ENCODE results near the gene KSR1.
"Not testable (repeated sequence)": the region's sequence is repeated elsewhere in the genome, so short reads cannot be mapped to it uniquely, and the experiment has no call there.

KSR1 gene

GRCh38 chr17:27427166-27427862 lies 28.9 kb upstream of the KSR1 start:
- not testable (repeated sequence) for DNase-seq

DNA sequence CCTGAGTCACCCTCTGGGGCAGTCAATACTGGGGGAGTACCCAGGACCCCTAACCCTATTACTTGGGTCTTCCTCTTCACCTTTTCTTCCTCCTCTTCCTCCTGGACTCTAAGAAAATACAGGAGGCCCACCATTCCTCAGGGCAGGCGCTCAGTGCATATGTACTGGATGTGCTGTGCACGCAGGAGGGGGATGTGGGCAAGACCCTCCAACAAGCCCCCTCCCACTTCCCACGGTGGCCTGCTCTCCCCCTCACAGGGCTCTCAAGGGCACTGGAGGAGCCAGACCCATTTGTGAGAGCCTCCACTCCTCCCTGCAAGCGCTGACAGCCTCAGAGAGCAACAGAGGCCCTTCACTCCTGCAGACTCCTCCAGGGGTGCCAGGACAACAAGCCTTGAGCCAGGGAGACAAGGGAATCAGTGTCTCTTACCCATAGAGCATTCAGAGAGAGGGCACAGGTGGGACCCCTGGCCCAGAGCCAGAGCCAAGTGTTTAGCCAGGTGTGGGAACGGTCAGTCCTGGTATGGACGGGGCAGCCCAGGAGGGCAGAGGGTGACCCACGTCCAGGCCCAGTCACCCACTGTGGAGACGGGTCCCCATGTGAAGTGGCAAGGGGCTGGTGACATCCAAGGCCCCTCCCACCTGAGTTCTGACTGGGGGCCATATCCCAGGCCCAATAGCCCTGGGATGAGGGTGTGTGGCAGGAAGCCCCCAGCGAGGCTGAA lies 27.3 kb upstream of the KSR1 start:
- DNase-seq, result no peak

- DNase-seq, result no peak
These were observed 26.4 kb upstream of the KSR1 start for GRCh38 chr17:27429666-27430382.

DNA sequence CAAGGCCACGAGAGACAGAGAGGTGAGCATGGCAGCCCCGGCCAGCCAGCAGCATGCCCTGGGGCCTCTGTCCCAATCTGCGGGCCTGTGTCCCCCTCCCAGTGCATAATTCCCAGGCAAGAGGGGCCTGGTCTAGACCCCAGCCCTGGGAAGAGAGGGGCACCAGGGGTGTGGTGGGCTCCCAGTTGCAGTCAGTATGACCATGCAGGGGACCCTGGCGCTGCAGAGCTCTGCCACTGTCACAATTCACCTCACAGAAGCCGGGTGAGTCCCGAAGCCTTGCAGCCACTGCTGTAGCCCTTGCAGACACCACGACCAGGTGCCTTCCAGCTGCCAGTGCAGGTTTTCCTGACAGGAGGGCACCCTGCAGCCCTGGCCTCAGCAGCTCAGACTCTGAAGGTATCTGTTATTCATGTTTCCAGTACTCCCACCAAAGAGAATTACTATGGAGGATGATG lies 25.8 kb upstream of the KSR1 start:
- no peak for DNase-seq

GRCh38 chr17:27430882-27431491 lies 25.3 kb upstream of the KSR1 start:
- DNase-seq, result peak; percentile 25

DNA sequence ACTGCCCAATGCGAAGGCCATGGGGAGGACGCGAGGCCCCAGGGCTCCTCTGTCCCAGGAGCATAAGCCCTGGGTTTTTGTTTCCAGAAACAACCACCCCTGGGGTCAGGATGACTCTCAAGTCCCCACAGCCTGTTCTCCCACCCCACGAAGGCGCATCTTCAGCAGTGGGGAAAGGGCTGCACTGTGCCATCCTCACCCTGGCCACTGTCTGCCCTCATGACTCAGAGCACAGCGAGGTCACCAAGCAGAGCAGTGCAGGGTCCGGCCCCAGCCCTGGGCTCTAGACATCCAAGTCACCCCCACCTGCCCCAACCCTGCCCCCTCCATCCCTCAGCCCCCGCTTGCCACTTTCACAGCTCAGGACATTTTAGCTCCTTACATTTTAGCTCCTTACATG lies 22.7 kb upstream of the KSR1 start:
- DNase-seq, result no peak

GRCh38 chr17:27435431-27436070 lies 20.7 kb upstream of the KSR1 start:
- peak; percentile 53 for DNase-seq

DNA sequence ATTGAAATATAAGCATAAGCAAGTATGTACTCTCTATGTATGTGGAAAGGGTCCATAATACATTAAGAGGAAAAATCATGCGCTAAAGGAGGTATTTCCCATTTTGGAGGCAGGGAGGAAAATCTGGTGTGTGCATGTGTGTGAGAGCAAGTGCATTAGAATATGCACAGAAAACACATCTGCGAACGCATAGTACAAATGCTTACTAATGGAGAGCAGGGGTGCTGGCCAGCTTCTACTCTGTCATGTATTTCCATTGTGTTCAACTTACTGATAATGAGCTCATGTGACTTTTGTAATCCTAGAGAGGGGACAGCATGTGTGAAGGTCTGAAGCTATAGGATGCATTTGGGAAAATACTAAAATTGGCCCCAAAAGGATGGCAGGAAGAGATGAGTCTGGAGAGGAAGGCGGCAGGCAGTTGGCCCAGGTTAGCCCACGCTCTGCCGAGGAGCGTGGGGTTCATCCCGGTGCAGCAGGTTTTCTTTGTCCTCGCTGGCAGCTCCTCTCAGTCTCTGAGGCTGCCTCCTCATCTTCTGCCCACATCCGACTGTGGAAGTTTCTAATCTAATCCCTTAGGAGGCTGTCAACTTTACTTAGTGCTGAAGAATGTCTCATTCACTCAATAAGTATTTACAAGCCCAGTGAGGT lies 17.8 kb upstream of the KSR1 start:
- DNase-seq, result peak; percentile 11

DNA sequence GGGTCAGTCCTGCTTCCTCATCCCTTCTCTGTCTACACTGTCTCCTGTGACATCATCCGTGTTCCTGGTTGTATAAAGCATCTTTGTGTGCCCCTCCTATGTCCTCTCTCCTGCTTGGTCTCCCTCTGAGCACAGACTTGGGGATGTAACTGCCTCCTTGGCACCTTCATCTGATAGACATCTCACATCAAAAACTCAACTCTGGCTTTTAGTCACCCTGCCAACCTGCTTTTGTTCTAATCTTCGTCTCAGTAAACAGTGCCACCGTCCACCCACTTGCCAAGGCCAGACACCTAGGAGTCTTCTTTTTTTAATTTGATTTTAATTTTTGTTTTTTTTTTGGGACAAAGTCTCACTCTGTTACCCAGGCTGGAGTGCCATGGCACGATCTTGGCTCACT lies 16.9 kb upstream of the KSR1 start:
- DNase-seq, result no peak

DNA sequence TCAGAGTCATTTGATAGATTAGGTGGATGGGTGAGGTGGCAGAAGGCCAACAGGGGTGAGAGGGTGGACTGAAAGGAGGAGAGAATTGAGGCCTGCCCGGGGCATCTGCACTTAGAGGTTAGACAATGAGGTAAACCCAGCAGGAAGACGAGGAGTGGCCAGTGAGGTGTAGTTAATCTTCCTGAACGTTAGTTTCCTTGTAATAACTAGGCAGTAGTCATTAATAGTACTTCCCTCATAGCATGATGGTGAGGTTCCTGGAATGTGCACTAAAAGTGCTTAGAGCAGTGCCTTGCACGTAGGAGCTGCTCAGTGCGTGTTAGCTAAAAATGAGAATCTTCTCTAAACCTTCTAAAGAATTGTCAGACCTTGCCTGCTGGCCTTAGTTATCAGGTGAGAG lies 13.5 kb upstream of the KSR1 start:
- no peak for DNase-seq

DNA sequence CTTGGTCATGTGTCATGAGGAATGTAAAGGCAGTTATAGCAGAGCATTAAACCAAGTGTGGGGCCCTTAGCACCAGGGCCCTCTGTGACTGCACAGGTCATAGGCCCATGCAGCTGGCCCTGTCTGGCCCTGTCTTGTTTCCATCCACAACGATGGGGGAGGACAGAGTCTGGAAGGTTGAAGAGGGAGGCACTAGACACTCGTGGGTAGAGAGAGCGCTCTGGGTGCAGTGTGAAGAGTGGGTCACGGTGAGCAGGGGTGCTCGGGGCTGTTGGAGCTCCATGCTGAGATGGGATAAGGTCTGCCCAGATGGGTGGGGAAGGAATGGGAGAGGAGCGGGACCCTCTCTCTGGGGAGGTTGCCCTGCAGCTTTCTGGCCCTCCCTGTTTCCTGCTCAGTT lies 12.8 kb upstream of the KSR1 start:
- DNase-seq, result no peak

DNA sequence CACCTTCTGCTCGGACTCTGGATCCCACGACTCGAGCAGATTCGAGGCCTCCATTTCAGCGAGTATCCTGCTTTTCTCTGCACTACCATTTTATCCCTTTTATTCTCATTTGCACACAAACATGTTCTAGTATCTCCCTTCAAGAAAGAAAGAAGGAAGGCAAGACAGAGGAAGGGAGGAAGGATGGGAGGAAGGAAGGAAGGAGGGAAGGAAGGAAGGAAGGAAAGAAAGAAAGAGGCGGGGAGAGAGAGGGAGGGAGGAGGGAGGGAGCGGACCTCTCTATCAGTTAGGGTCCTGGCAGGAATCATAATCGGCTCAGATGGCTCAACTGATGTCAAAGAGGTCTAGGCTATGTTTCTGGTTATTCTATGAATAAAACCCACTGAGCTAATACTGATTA lies 10.3 kb upstream of the KSR1 start:
- no peak for DNase-seq

DNA sequence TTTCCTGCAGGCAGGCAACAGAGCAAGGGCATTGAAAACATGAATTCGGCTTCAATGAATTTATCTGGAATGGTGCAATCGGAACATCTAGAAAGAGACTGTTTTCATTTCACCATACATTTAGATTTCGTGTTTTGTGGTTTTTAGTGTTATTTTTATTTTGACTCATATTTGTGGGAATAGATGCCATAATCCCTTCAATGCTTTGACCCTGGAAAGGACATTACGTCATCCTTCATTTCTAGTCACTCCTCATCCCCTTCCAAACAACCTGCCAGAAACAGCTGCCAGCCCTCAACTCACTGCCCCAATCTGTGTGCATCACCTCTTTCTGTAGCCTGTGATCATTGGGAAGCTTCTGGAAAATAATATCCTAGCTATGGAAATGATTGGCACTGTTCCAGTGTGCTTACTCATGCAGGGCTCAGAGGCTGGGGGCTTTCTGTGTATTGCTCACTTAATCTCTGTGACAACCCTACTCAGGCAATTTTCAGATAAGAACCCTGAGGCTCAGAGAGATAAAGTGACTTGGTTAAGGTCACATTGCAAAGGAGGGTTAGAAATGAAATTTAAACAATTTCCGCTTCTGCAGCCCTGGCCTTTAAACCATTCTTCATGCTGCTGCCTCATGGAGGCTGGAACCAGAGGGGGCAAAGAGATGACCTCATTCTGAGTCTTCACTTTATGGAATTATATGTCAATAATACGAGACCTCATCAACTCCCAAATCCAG lies 9.5 kb upstream of the KSR1 start:
- DNase-seq, result peak; percentile 82

- DNase-seq, result not testable (repeated sequence)
These were observed 7.7 kb upstream of the KSR1 start for GRCh38 chr17:27448534-27448933.

GRCh38 chr17:27449541-27449940 lies 6.7 kb upstream of the KSR1 start:
- DNase-seq, result no peak

DNA sequence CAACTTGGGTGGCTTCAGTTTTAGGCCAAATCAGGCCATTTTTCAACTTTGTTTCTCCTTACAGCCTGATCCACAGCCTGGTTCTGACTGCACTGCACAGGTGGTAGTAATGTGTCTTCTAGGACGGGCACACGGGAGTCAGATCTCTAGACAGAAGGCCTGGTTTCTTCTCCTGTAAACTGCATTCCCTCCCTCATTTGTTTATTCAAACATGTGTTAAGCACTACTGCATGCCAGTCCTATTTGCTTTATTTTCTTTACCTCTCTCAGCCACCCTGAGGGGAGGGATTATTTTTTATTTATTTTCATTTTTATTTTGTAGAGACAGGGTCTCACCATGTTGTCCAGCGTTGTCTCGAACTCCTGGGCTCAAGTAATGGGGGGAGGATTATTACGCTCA lies 6.3 kb upstream of the KSR1 start:
- no peak for DNase-seq

DNA sequence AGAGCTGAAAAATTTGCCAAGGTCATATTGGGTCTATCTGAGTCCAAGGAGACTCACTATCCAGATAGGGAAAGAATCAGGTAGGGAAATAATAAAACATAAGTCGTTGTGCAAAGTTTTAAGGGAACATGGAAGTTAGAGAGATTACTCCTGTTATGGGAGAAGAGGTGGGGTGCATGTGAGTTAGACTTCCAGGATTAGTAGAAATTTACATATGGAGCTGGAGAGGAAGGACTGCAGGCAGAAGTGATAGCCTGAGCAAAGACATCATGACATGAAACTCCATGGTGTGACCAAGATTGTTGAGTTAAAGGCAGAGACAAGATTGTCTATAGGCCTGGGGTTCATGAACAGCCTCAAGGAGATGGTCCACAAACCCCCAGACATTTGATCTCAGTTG lies 5.8 kb upstream of the KSR1 start:
- DNase-seq, result no peak

GRCh38 chr17:27451906-27452305 lies 4.3 kb upstream of the KSR1 start:
- no peak for DNase-seq

GRCh38 chr17:27452828-27453227 lies 3.4 kb upstream of the KSR1 start:
- DNase-seq, result no peak

GRCh38 chr17:27453471-27453870 lies 2.8 kb upstream of the KSR1 start:
- peak; percentile 49 for DNase-seq

DNA sequence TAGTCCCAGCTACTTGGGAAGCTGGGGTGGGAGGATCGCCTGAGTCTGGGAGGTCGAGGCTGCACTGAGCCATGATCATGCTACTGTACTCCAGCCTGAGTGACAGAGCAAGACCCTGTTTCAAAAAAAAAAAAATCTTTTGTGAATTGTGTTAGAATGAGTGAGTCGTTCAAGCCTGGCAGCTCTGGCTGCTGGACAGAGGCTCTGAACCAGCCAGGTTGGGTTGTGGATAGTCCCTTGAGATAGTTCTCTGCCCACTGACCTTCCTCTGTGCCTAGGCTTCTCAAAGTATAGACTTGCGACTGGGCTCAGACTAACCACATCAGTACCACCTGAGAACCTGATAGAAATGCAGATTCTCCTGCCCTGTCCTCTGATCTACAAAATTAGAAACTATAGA lies 2.2 kb upstream of the KSR1 start:
- DNase-seq, result no peak

Data from T1000 (cell line).